SJCRH30 (cell line): Measurements from ENCODE around the gene ODF4. TPM values are rescaled to one million over a fixed set of nuclear protein-coding genes. Genes with fewer than 3 reads are reported as not detected.
A peak's percentile ranks its signal among the peaks of the same experiment; 100 is the strongest.

Source experiments
- DNase-seq, 2 experiments: peaks; one replicate each; pipeline ENCODE4 v3.0.0-alpha.2; 2015 to 2020
- H3K27ac ChIP-seq: fragments of 250-450 bp; sonication (Bioruptor Pico); 2 replicates; pipeline ENCODE4 v1.5.1; 2020; ENCODE audit warnings: mild to moderate bottlenecking, moderate library complexity
- H3K27me3 ChIP-seq: fragments of 250-450 bp; sonication (Bioruptor Pico); 2 replicates; pipeline ENCODE4 v1.5.1; 2020; ENCODE audit warnings: mild to moderate bottlenecking, moderate library complexity
- H3K36me3 ChIP-seq: fragments of 250-450 bp; sonication (Bioruptor Pico); 2 replicates; pipeline ENCODE4 v1.5.1; 2020; ENCODE audit warnings: mild to moderate bottlenecking, moderate library complexity
- H3K4me1 ChIP-seq: fragments of 250-450 bp; sonication (Bioruptor Pico); 2 replicates; pipeline ENCODE4 v1.5.1; 2020; ENCODE audit warnings: mild to moderate bottlenecking, moderate library complexity
- H3K4me3 ChIP-seq: fragments of 250-450 bp; sonication (Bioruptor Pico); 2 replicates; pipeline ENCODE4 v1.5.1; 2020; ENCODE audit warnings: mild to moderate bottlenecking, moderate library complexity
- H3K9me3 ChIP-seq: fragments of 250-450 bp; sonication (Bioruptor Pico); replicated peaks from 2 replicates; pipeline ENCODE4 v1.5.1; 2020; ENCODE audit warnings: mild to moderate bottlenecking, moderate library complexity
- total RNA-seq: library from RNA; depleted of rRNA; stranded (reverse); fragments of >200 nt; shearing (Covaris generic); gene quantifications from 2 replicates; pipeline ENCODE4 v1.2.3, GENCODE V29; 2014

The ODF4 gene
- total RNA-seq, 1 experiment from 2014 or later: not detected

DNA sequence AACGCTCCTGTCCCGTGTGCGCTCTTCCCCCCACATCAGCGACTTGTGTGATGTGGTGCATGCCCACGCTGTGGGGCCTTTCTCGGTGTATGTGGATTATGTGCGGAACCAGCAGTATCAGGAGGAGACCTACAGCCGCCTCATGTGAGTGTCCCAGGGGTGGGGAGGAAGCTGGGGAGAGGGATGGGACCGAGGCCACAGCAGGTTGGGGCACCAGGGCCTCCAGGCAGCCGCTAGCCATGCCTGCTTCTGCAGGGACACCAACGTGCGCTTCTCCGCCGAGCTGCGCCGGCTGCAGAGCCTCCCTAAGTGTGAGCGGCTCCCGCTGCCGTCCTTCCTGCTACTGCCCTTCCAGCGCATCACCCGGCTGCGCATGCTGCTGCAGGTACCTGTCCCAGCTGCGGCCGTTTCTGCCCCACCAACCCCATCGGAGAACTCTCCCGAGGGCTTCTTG lies 23.8 kb upstream of the ODF4 start:
- no peak for DNase-seq
- Histone ChIP-seq H3K36me3 (no peaks in the 10 kb centered on the region), H3K4me3 (no peak overlapping the region), H3K9me3 (no peaks in the 10 kb centered on the region), H3K4me1 (0 out of 2 replicates have a peak, but pooled peaks cover 2% of the 10 kb centered on the region), H3K27ac (no peak overlapping the region), H3K27me3 (no peaks in the 10 kb centered on the region)

DNA sequence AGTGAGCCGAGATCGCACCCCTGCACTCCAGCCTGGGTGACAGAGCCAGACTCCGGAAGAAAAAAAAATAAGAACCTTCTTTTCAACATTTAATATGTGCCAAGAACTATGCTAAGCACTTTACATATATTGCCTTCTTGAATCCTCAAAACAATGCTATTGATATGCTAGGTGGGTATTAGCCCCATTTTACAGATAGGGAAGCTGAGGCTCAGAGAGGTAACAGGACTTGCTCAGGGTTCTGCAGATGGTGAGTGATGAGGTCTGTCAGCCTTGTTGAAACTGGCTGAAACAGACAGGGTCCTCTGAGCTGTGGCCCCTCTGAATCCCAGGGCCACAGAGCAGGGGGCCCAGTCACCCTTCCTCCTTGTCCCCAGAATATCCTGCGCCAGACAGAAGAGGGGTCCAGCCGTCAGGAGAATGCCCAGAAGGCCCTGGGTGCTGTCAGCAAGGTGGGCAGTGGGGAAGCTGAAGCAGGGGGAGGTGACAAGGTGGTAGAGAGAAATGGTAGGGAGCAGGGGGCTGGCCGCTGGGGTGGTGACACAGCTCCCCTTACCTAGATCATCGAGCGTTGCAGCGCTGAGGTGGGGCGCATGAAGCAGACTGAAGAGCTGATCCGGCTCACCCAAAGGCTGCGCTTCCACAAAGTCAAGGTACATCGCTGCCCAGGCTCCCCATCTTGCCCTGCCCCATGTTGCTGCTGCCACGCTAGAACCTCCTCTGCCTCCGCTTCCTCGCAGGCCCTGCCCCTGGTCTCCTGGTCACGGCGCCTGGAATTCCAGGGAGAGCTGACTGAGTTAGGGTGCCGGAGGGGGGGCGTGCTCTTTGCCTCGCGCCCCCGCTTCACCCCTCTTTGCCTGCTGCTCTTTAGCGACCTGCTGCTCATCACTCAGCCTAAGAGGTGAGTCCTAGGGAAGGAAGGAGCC lies 21.4 kb upstream of the ODF4 start:
- Histone ChIP-seq H3K9me3 (no peaks in the 10 kb centered on the region), H3K36me3 (no peaks in the 10 kb centered on the region), H3K4me3 (no peak overlapping the region), H3K27ac (no peak overlapping the region), H3K27me3 (no peaks in the 10 kb centered on the region), H3K4me1 (0 out of 2 replicates have a peak, but pooled peaks cover 2% of the 10 kb centered on the region)
- DNase-seq: no peak

DNA sequence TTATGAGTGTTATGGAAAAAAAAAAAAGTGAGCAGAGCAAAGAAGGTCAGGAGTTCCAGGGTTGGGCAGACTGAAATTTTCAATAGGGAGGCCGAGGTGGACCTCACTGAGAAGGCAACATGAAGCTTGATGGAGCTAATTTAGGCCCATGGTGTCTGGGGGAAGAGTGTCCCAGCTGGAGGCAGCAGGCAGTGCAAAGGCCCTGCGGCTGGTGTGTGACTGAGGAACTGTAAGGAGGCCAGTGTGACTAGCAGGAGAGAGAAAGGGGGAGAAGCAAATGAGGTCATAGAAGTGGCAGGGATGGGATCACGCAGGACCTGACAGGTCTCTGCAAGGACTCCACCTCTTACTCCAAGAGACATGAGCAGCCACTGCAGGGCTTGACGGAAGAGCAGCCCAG lies 19.4 kb upstream of the ODF4 start:
- Histone ChIP-seq H3K9me3 (no peaks in the 10 kb centered on the region), H3K4me3 (no peak overlapping the region), H3K27me3 (no peaks in the 10 kb centered on the region), H3K27ac (no peak overlapping the region), H3K36me3 (no peaks in the 10 kb centered on the region), H3K4me1 (no peaks in the 10 kb centered on the region)
- DNase-seq: no peak

DNA sequence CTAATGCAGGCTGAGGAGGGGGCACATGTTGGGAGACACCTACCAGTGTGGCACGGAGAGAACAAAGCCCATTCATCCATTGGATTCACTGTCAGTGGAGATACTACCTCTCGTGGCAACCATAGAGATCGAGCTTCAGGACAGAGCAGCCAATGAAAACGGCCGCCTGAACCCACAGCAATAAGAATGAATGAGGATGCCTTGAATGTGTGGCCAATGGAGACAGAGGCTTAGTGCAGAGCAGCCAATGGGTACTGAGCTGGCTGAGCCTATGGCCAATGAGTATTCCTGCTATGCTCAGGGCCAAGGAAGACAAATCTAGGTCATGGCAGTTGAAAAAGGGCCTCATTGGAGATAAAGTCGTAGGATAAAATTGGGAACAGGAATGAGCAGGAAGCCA lies 18.6 kb upstream of the ODF4 start:
- no peaks in the 10 kb centered on the region for H3K36me3 ChIP-seq
- peak in 1 of 2 experiments; percentile 42 for DNase-seq
- no peaks in the 10 kb centered on the region for H3K9me3 ChIP-seq
- no peak overlapping the region for H3K4me3 ChIP-seq
- H3K27ac ChIP-seq: no peak overlapping the region
- H3K4me1 ChIP-seq: no peaks in the 10 kb centered on the region
- no peaks in the 10 kb centered on the region for H3K27me3 ChIP-seq

DNA sequence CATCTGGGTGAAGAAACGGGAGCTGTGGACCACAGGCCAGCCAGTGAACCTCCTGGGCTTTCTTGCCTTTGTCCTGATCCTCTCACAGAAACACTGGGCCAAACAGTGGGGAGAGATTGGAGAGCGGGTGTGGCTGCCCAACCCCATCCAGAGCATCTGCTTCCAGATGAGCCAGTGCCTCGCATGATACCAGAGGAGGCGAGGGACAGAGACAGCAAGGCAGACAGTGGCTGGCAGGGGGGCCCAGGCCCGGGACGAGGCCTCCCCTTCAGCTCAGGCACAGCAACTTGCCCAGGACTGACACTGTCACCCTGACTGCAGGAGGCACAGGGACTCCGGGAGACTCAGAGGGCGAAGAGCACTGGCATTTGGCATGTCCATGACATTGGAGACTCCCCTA lies 17.6 kb upstream of the ODF4 start:
- H3K4me1 ChIP-seq: no peaks in the 10 kb centered on the region

DNA sequence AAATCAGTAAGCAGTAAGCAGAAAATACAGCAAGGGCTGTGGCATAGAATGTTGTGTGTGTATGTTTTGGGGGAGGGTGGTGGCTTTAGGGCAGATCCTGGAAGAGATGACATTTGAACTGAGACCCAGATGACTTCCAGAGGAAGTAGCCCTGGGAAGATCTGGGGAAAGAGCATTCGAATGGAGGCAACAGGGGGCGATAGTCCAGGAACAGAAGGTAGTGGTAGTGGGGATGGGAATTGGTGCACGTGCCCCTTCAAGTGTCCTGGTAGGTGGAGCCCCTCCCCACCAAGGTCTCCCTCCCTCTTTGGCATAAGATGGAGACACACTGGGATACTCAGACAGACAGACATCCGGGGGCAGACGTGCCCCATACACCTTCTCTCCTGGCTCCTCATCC lies 15.5 kb upstream of the ODF4 start:
- Histone ChIP-seq H3K27ac (no peak overlapping the region), H3K4me3 (no peak overlapping the region), H3K36me3 (no peaks in the 10 kb centered on the region), H3K4me1 (no peaks in the 10 kb centered on the region), H3K9me3 (no peaks in the 10 kb centered on the region), H3K27me3 (no peaks in the 10 kb centered on the region)
- DNase-seq: no peak

More for the DNA sequence above, 17.6 kb upstream of the ODF4 start:
- H3K4me3 ChIP-seq: no peak overlapping the region
- H3K27ac ChIP-seq: no peak overlapping the region
- no peaks in the 10 kb centered on the region for H3K9me3 ChIP-seq
- no peak for DNase-seq
- H3K27me3 ChIP-seq: no peaks in the 10 kb centered on the region
- H3K36me3 ChIP-seq: no peaks in the 10 kb centered on the region

DNA sequence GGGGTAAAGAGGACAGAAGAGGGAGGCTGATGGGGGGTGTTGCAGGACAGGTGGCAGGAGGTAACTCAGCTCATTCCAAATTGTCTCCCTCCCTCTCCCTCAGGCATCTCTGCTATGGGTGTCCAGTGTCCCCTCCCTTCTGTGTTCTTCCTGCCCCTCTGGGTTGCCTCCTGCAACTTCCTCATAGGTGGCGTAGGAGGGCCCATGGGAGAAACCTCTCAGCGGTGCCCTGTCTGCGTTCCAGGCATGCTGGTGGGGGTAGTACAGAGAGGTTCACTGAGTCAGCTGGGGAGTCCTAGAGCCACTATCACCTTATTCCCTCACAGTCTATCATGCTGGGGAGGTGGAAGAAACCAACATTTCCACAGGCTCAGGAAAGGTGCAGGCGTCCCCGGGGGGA lies 14.7 kb upstream of the ODF4 start:
- H3K27me3 ChIP-seq: no peaks in the 10 kb centered on the region
- H3K9me3 ChIP-seq: no peaks in the 10 kb centered on the region
- H3K4me1 ChIP-seq: no peaks in the 10 kb centered on the region
- H3K4me3 ChIP-seq: no peak overlapping the region
- no peaks in the 10 kb centered on the region for H3K36me3 ChIP-seq
- H3K27ac ChIP-seq: no peak overlapping the region
- no peak for DNase-seq

DNA sequence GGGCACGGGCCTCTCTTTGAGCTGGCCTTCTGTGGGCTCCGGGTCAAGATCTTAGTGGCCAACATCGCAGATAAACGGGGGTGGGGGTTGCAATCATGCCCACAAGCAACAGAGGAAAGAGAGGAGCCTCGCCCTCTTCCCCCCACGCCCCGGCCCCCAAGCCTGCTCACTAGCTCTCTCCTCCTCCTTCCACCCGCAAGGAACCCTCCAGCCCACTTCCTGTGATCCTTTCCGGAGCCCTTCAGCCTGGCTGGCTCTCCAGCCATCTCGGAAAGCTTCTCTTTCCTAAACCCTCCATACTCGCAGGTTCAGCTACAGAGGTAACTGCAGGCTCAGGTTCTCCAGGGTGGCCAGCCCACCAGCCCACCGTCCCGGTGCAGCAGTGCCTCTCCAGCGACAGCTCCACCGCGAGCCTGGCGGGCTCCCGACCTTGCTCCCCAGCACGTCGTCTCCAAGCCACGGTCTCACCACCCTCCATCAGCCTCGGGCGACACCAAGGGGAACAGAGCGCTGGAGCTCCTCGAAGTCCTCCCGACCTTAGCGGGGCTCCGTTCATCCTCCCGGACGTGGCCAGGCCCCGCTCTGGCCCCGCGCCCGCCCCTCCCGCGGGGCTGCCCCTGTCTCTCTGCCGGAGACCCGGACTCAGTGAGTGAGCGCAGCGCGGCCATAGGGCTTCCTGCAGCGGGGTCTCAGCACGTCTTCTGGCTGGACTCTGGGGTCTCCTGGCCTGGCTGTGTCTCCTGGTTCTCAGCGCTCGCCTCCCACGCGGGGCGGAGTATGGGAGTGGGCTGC lies 12.9 kb upstream of the ODF4 start:
- no peak for DNase-seq
- no peak overlapping the region for H3K27ac ChIP-seq
- no peaks in the 10 kb centered on the region for H3K9me3 ChIP-seq
- no peak overlapping the region for H3K4me3 ChIP-seq
- H3K36me3 ChIP-seq: no peaks in the 10 kb centered on the region
- H3K27me3 ChIP-seq: no peaks in the 10 kb centered on the region
- no peaks in the 10 kb centered on the region for H3K4me1 ChIP-seq

DNA sequence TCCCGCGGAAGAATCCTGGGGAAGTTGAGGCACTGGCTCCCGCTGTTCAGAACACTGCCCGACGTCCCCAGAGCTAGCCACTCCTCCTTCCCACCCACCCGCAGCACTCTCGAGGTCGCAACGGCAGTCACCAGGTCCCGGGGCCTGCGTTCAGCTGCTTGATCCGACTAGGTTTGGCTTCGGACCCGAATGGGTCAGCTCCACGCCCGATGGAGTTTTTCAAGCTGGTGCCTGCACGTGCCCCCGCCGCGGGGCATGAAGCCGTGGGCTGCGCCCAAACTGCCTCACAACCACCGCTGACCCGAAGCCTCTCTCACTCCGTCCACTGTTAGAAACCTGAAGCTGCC lies 12.4 kb upstream of the ODF4 start:
- DNase-seq: no peak
- no peaks in the 10 kb centered on the region for H3K27me3 ChIP-seq
- no peak overlapping the region for H3K27ac ChIP-seq
- no peaks in the 10 kb centered on the region for H3K4me1 ChIP-seq
- no peak overlapping the region for H3K4me3 ChIP-seq
- H3K36me3 ChIP-seq: no peaks in the 10 kb centered on the region
- H3K9me3 ChIP-seq: no peaks in the 10 kb centered on the region

DNA sequence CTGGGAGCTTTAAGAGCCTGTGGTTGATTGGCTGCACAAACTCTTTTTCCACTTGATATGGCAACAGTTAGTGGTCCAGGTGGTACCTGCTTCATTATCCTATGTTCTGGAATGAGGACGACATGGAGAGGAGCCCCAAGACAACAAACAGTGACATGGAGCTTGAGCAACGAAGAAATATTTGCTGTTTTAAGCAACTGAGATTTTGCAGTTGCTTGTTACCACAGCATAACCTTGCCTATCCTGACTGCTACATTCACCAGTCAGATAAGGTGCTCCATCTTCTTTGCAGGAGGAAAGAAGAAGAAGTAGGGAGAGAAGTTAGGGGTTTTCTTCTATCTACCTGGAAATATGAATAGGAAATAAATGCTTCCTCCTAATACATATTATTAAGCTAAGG lies 7.5 kb upstream of the ODF4 start:
- Histone ChIP-seq H3K36me3 (no peaks in the 10 kb centered on the region), H3K27ac (no peak overlapping the region; the same call in 1 of the 2 replicates), H3K4me3 (no peak overlapping the region), H3K9me3 (no peaks in the 10 kb centered on the region), H3K27me3 (no peaks in the 10 kb centered on the region), H3K4me1 (peaks cover 23% of the 10 kb centered on the region)
- no peak for DNase-seq

DNA sequence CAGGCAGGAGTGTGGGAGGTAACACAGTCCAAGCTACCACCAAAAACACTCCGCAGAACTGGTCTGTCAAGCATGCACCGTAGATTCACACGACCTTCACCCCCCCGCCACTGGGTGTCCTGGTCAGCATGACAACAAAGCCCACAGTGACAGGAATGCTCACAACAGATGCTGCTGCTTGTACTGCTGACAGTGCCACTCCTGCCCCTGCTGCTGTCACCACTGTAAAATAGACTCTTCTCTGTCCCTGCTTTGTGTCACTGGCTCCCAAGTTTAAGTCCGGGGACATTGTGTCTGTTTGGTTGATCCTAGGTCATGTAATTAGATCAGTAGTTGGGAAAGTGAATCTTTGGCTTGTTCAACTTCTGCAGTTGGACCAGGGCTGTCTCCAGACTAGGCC lies 7.0 kb upstream of the ODF4 start:
- H3K27ac ChIP-seq: peak overlapping the region; percentile 89; the same call in 1 of the 2 replicates
- no peaks in the 10 kb centered on the region for H3K36me3 ChIP-seq
- peak; percentile 45 to 49 for DNase-seq
- no peaks in the 10 kb centered on the region for H3K9me3 ChIP-seq
- peaks cover 24% of the 10 kb centered on the region for H3K4me1 ChIP-seq
- no peak overlapping the region for H3K4me3 ChIP-seq
- no peaks in the 10 kb centered on the region for H3K27me3 ChIP-seq

DNA sequence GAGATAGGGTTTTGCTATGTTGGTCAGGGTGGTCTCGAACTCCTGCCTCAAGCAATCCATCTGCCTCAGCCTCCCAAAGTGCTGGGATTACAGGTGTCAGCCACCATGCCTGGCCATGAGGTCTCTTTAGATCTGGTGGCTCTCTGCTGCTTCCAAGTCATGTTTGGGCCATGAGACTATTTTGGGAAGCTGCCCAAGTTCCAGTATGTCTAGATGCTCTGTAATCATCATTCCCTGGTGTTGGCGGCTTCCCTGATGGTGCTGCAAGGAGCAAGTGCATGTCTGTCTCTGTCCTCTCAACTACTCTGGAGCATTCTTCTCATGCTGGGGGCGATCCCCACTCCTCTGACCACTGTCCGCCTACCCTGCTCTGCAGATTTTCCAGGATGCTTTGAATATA lies 6.4 kb upstream of the ODF4 start:
- Histone ChIP-seq H3K36me3 (no peaks in the 10 kb centered on the region), H3K4me3 (no peak overlapping the region), H3K9me3 (no peaks in the 10 kb centered on the region), H3K4me1 (peaks cover 27% of the 10 kb centered on the region), H3K27ac (peak overlapping the region; percentile 89), H3K27me3 (no peaks in the 10 kb centered on the region)
- no peak for DNase-seq

DNA sequence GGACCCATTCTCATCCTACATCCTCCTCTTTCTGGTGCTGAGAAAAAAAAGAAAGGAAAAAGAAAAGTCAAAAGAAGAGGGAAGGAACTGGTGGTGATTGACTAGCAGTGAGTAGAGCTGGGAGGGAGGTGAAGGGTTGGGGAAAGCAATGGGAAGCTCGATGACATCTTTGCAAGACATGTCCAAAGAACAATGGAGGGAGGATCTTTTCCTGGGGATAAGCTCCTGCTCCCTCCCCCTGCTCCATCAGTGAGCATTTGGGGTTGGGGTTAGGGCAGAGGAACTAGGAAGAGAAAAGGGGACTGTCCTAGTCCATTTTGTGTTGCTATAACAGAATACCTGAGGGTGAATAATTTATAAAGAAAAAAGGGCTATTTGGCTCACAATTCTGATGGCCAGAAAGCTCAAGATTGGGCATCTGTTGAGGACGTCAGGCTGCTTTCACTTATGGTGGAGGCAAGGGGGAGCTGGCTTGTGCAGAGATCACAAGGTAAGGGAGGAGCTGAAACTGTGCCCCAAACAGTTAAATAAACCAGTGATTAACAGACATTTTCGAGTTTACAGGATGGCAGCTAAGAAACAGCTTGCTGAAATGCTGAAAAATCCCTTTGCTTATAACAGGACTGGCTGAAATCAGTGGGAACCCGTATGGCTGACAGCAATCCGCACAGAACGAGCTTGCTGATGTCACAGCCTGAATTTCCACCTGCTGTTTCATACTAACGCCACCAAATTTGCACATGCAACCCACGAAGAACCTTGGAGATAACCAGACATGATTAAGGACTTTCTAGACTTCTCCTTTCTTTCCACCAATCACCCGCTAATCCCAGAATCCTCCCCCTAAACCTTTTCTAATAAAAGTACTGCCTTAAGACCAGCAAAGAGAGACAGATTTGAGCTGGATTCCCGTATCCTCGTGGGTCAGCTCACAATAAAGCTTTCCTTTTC lies 1.6 kb upstream of the ODF4 start:
- no peak for DNase-seq

DNA sequence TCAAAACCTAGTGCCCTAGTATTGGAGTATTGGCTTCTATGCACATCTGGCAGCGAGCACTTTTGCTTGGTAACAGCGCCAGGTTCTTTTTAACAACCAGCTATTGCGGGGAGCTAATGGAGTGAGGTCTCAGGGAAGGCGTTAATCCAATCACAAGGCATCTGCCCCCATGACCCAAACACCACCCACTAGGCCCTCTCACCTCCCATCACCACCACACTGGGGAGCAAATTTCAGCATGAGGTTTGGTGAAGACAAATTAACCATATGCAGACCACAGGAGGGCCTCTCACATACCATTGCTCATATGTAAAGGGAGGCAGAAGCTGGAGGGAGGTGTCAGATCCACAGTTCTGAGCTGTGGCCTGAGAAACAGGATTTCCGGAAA lies 893 bp upstream of the ODF4 start:
- DNase-seq: no peak
- no peaks in the 10 kb centered on the region for H3K9me3 ChIP-seq
- peaks cover 14% of the 10 kb centered on the region for H3K4me1 ChIP-seq
- H3K27ac ChIP-seq: no peak overlapping the region
- H3K36me3 ChIP-seq: no peaks in the 10 kb centered on the region
- no peak overlapping the region for H3K4me3 ChIP-seq
- no peaks in the 10 kb centered on the region for H3K27me3 ChIP-seq

More for the DNA sequence above, 1.6 kb upstream of the ODF4 start:
- H3K27me3 ChIP-seq: no peaks in the 10 kb centered on the region
- 0 out of 2 replicates have a peak overlapping the region, but pooled peaks have one; percentile 12 for H3K4me3 ChIP-seq
- H3K9me3 ChIP-seq: no peaks in the 10 kb centered on the region
- peaks cover 21% of the 10 kb centered on the region for H3K4me1 ChIP-seq
- H3K36me3 ChIP-seq: no peaks in the 10 kb centered on the region
- 0 out of 2 replicates have a peak overlapping the region, but pooled peaks have one; percentile 10 for H3K27ac ChIP-seq
